NT2/D1 (cell line): ENCODE measurements around the gene PDZD4.

ENCODE experiments used
- YY1 ChIP-seq: IDR thresholded peaks from 2 replicates; pipeline ENCODE4 v1.6.1; 2011; ENCODE audit not compliant: insufficient read length, insufficient read depth
- ZNF274 ChIP-seq: IDR thresholded peaks from 2 replicates; pipeline ENCODE4 v1.6.1; 2011; ENCODE audit warnings: mild to moderate bottlenecking, low read depth, low read length

- no peak for TF ChIP-seq ZNF274
- no peak for TF ChIP-seq YY1
These were observed 48.0 kb downstream of the PDZD4 start for GRCh38 chrX:153782313-153782712.
